Hepatocyte (in vitro differentiated cells): ENCODE measurements around the gene ABCB11. TPM values are rescaled to one million over a fixed set of nuclear protein-coding genes. Genes with fewer than 3 reads are reported as not detected.

ENCODE experiments used
- DNase-seq: peaks from one replicate; pipeline ENCODE4 v3.0.0-alpha.2; 2016; ENCODE audit warnings: low spot score
- H2AFZ ChIP-seq: fragments of 200-600 bp; sonication (generic); 2 replicates; pipeline ENCODE4 v1.6.0; 2016; ENCODE audit warnings: antibody characterized with exemption, mild to moderate bottlenecking
- H3K27ac ChIP-seq: fragments of 200-600 bp; sonication (generic); 2 replicates; pipeline ENCODE4 v1.5.1; 2016; ENCODE audit warnings: mild to moderate bottlenecking
- H3K27me3 ChIP-seq: fragments of 200-600 bp; sonication (generic); 2 replicates; pipeline ENCODE4 v1.6.1; 2016
- H3K36me3 ChIP-seq: fragments of 200-600 bp; sonication (generic); replicated peaks from 2 replicates; pipeline ENCODE4 v1.5.1; 2016; ENCODE audit warnings: low read depth; ENCODE audit not compliant: insufficient read depth
- H3K4me1 ChIP-seq: fragments of 200-600 bp; sonication (generic); 2 replicates; pipeline ENCODE4 v1.5.1; 2016; ENCODE audit warnings: mild to moderate bottlenecking, moderate library complexity; ENCODE audit not compliant: insufficient read depth
- H3K4me2 ChIP-seq: fragments of 200-600 bp; sonication (generic); 2 replicates; pipeline ENCODE4 v1.6.0; 2016
- H3K4me3 ChIP-seq: fragments of 200-600 bp; sonication (generic); 2 replicates; pipeline ENCODE4 v1.5.1; 2016; ENCODE audit warnings: mild to moderate bottlenecking
- H3K79me2 ChIP-seq: fragments of 200-600 bp; sonication (generic); 2 replicates; pipeline ENCODE4 v1.6.0; 2017; ENCODE audit warnings: mild to moderate bottlenecking
- H3K9me2 ChIP-seq: fragments of 200-600 bp; sonication (generic); replicated peaks from 2 replicates; pipeline ENCODE4 v1.6.0; 2017; ENCODE audit warnings: mild to moderate bottlenecking; ENCODE audit not compliant: insufficient read depth
- H3K9me3 ChIP-seq: fragments of 200-600 bp; sonication (generic); 2 replicates; pipeline ENCODE4 v1.5.1; 2016; ENCODE audit warnings: low read depth, mild to moderate bottlenecking
- H4K20me1 ChIP-seq: fragments of 200-600 bp; sonication (generic); 2 replicates; pipeline ENCODE4 v1.6.0; 2016; ENCODE audit warnings: mild to moderate bottlenecking; ENCODE audit not compliant: insufficient read depth, poor library complexity, severe bottlenecking
- CTCF ChIP-seq: fragments of 200-600 bp; sonication (generic); IDR thresholded peaks from 2 replicates; pipeline ENCODE4 v1.5.1; 2016; ENCODE audit warnings: antibody characterized with exemption, mild to moderate bottlenecking; ENCODE audit not compliant: poor library complexity
- EZH2 ChIP-seq: fragments of 200-600 bp; sonication (generic); IDR thresholded peaks from 2 replicates; pipeline ENCODE4 v1.6.1; 2016; ENCODE audit warnings: antibody characterized with exemption, mild to moderate bottlenecking, borderline replicate concordance
- EZH2phosphoT487 ChIP-seq: fragments of 200-600 bp; sonication (generic); IDR thresholded peaks from one replicate; pipeline ENCODE4 v1.6.1; 2018; ENCODE audit warnings: antibody characterized with exemption, mild to moderate bottlenecking, low read depth, moderate library complexity; ENCODE audit not compliant: unreplicated experiment, severe bottlenecking
- WGBS: methylation state at CpG from one replicate; pipeline ENCODE4 v1.1.6; 2016; ENCODE audit warnings: low lambda C conversion rate; ENCODE audit errors: missing lambda C conversion rate; 5-methylcytosine and 5-hydroxymethylcytosine counted together
- polyA plus RNA-seq: library from polyadenylated mRNA; unstranded; fragments of >200 nt; fragmentation: Nextera tagmentation; extraction: Ambion mirVana; gene quantifications from 2 replicates; pipeline ENCODE4 v1.2.1, GENCODE V29; 2016
- total RNA-seq: library from RNA; depleted of rRNA; stranded (reverse); fragments of >200 nt; gene quantifications from 2 replicates; pipeline ENCODE4 v1.2.3, GENCODE V29; 2014

Gene ABCB11
- total and polyA plus RNA-seq, 2 experiments from 2014 or later = 2.0 to 9.2 TPM

DNA sequence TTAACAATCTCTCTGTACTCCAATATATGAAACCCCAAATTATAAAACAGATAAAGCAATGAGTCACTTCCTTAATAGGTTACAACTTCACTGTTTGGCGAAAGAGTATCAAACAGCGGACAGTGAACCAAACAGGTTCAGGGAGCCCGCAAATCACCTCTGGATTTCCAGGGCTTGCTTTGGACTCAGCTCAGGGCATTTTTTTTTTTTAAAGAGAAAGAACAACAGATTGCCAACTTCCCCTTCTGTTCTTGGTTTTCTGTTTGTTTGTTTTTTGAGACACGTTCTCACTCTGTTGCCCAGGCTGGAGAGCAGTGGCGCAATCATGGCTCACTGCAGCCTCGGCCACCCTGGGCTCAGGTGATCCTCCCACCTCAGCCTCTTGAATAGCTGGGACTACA is 52.7 kb downstream of the ABCB11 start:
- H3K9me2 ChIP-seq = no peaks in the 10 kb centered on the region
- H4K20me1 ChIP-seq = no peaks in the 10 kb centered on the region
- no peak overlapping the region for H3K27ac ChIP-seq
- H3K36me3 ChIP-seq = no peaks in the 10 kb centered on the region
- H3K4me3 ChIP-seq = no peak overlapping the region
- WGBS = 94% methylated on average over 6 of the region's 6 CpGs
- no peaks in the 10 kb centered on the region for H3K79me2 ChIP-seq
- no peaks in the 10 kb centered on the region for H3K9me3 ChIP-seq
- no peak overlapping the region for H3K4me2 ChIP-seq
- DNase-seq = no peak
- no peaks in the 10 kb centered on the region for H3K27me3 ChIP-seq
- no peak overlapping the region for H2AFZ ChIP-seq
- H3K4me1 ChIP-seq = no peaks in the 10 kb centered on the region
- TF ChIP-seq EZH2phosphoT487 = no peak

DNA sequence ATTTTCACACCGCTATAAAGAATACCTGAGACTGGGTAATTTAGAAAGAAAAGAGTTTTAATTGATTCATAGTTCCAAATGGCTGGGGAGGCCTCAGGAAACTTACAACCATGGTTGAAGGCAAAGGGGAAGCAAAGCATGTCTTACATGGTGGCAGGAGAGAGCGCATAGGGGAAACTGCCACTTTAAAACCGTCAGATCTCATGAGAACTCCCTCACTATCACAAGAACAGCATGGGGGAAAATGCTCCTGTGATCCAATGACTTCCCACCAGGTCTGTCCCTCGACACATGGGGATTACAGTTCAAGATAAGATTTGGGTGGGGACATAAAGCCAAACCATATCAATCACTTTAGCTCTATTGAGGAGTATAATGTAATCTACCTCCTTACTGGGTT is 53.5 kb downstream of the ABCB11 start:
- no peaks in the 10 kb centered on the region for H3K36me3 ChIP-seq
- H3K4me2 ChIP-seq = no peak overlapping the region
- DNase-seq = no peak
- H4K20me1 ChIP-seq = no peaks in the 10 kb centered on the region
- WGBS = 92% methylated on average over 4 of the region's 4 CpGs
- no peaks in the 10 kb centered on the region for H3K79me2 ChIP-seq
- no peak overlapping the region for H2AFZ ChIP-seq
- H3K9me2 ChIP-seq = no peaks in the 10 kb centered on the region
- no peaks in the 10 kb centered on the region for H3K9me3 ChIP-seq
- H3K27ac ChIP-seq = no peak overlapping the region
- no peaks in the 10 kb centered on the region for H3K27me3 ChIP-seq
- TF ChIP-seq CTCF = no peak
- no peak for TF ChIP-seq EZH2phosphoT487
- TF ChIP-seq EZH2 = no peak
- H3K4me3 ChIP-seq = no peak overlapping the region
- H3K4me1 ChIP-seq = no peaks in the 10 kb centered on the region

GRCh38 chr2:168976034-168976654 is 55.0 kb downstream of the ABCB11 start:
- Histone ChIP-seq H3K4me2 (no peak overlapping the region), H3K36me3 (no peaks in the 10 kb centered on the region), H3K9me3 (no peaks in the 10 kb centered on the region), H3K27me3 (no peaks in the 10 kb centered on the region), H3K79me2 (no peaks in the 10 kb centered on the region), H3K4me3 (no peak overlapping the region), H3K27ac (no peak overlapping the region), H3K9me2 (no peaks in the 10 kb centered on the region), H4K20me1 (no peaks in the 10 kb centered on the region), H2AFZ (no peak overlapping the region), H3K4me1 (no peaks in the 10 kb centered on the region)
- TF ChIP-seq CTCF (no peak), EZH2 (no peak)
- no peak for DNase-seq
- 59% methylated on average over 6 of the region's 6 CpGs for WGBS

DNA sequence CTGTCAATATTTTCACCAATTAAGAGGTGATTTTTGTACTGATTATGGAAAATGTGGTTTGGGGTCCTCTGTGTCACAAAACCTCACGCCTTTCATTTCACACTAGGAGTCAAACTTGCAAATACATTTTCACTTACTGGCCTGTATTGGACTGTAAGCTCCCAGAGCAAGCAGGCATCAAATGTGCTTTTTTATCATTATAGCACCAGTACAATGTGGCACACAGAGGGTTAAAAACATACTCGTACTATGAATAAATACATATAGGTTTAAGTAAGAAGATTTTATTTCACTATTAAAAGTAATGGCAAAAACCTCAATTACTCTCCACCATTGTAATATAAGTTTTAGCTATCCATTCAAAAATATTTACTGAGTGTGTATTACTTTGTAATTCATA is 56.7 kb downstream of the ABCB11 start:
- H3K9me2 ChIP-seq = no peaks in the 10 kb centered on the region
- H3K4me3 ChIP-seq = no peak overlapping the region
- H3K36me3 ChIP-seq = no peaks in the 10 kb centered on the region
- no peaks in the 10 kb centered on the region for H4K20me1 ChIP-seq
- no peak overlapping the region for H3K4me2 ChIP-seq
- H3K27me3 ChIP-seq = no peaks in the 10 kb centered on the region
- H3K79me2 ChIP-seq = no peaks in the 10 kb centered on the region
- no peak overlapping the region for H2AFZ ChIP-seq
- 83% methylated on average over 2 of the region's 2 CpGs for WGBS
- H3K4me1 ChIP-seq = no peaks in the 10 kb centered on the region
- no peak for TF ChIP-seq EZH2phosphoT487
- no peak for TF ChIP-seq EZH2
- no peak for TF ChIP-seq CTCF
- no peak overlapping the region for H3K27ac ChIP-seq
- no peaks in the 10 kb centered on the region for H3K9me3 ChIP-seq
- DNase-seq = no peak
